HepG2 (cell line): ENCODE results near the gene PDE9A. TPM values are rescaled to one million over a fixed set of nuclear protein-coding genes. Genes with fewer than 3 reads are reported as not detected.

Source experiments
- CBX2 ChIP-seq, 2 experiments: fragments of 200-600 bp in 1 of 2; sonication (generic); formaldehyde crosslinking in 1 of 2; IDR thresholded peaks; 2 replicates each; pipeline versions ENCODE4 v1.7.0 to v1.8.1; 2018 to 2022; ENCODE audit warnings: low read depth in 2 of 2, low read length in 1 of 2, mild to moderate bottlenecking in 1 of 2, missing genetic modification reagents in 1 of 2
- FOSL2 ChIP-seq: sonication (generic); formaldehyde crosslinking; IDR thresholded peaks from 2 replicates; pipeline ENCODE4 v1.4.0; 2020; ENCODE audit warnings: missing genetic modification reagents
- FOXP1 ChIP-seq, 2 experiments: fragments of 450-650 bp in 1 of 2; IDR thresholded peaks; 2 replicates each; pipeline ENCODE4 v1.6.1; 2017 to 2018; ENCODE audit warnings: antibody characterized with exemption in 1 of 2
- HCFC1 ChIP-seq: fragments of 150-350 bp; IDR thresholded peaks from 2 replicates; pipeline ENCODE4 v1.6.1; 2014; ENCODE audit warnings: low read depth, low read length
- NAIF1 ChIP-seq: sonication (generic); formaldehyde crosslinking; IDR thresholded peaks from 2 replicates; pipeline ENCODE4 v1.5.0; 2020; ENCODE audit warnings: mild to moderate bottlenecking, missing genetic modification reagents, borderline replicate concordance
- NBN ChIP-seq: fragments of 450-650 bp; conservative IDR thresholded peaks from 2 replicates; pipeline ENCODE4 v1.6.1; 2017
- NRL ChIP-seq: sonication (generic); formaldehyde crosslinking; IDR thresholded peaks from 2 replicates; pipeline ENCODE4 v1.5.0; 2020; ENCODE audit warnings: missing genetic modification reagents, mild to moderate bottlenecking, moderate library complexity, borderline replicate concordance
- TAF15 ChIP-seq: fragments of 200-400 bp; formaldehyde crosslinking; IDR thresholded peaks from one replicate; pipeline ENCODE4 v1.6.1; 2018; ENCODE audit warnings: mild to moderate bottlenecking, low read depth, low read length; ENCODE audit not compliant: poor library complexity, severe bottlenecking
- ZBTB20 ChIP-seq: sonication (generic); formaldehyde crosslinking; IDR thresholded peaks from 2 replicates; pipeline ENCODE4 v1.8.1; 2023; ENCODE audit warnings: missing genetic modification reagents, low read depth, mild to moderate bottlenecking, borderline replicate concordance
- ZNF20 ChIP-seq: sonication (generic); formaldehyde crosslinking; IDR thresholded peaks from 2 replicates; pipeline ENCODE4 v1.4.0; 2020; ENCODE audit warnings: mild to moderate bottlenecking, moderate library complexity, missing genetic modification reagents
- ZNF558 ChIP-seq: sonication (generic); formaldehyde crosslinking; IDR thresholded peaks from 2 replicates; pipeline ENCODE4 v1.9.0; 2022; ENCODE audit warnings: mild to moderate bottlenecking, missing genetic modification reagents, borderline replicate concordance
- polyA plus RNA-seq, 8 experiments: library from polyadenylated mRNA; depleted of rRNA in 3 of 8; stranded (reverse) in 7 of 8; unstranded in 1 of 8; fragments of >200 nt; fragmentation: Illumina TruSeq in 4 of 8; extraction: Trizol in 4 of 8; gene quantifications; 2 replicates each; pipeline versions ENCODE4 v1.2.1 to v1.2.3, GENCODE V29; 2011 to 2016; ENCODE audit warnings: low read depth in 4 of 8, missing spikeins in 1 of 8, mixed read lengths in 1 of 8; ENCODE audit not compliant: insufficient read depth in 1 of 8
- total RNA-seq, 5 experiments: library from RNA; depleted of rRNA; stranded (reverse); fragments of >200 nt; fragmentation: Illumina TruSeq; extraction: Trizol; gene quantifications; 2 replicates each; pipeline ENCODE4 v1.2.3, GENCODE V29; 2016; ENCODE audit warnings: low read depth in 1 of 5
- TF ChIP-seq, protein P1 (sequence below): sonication (generic); formaldehyde crosslinking; IDR thresholded peaks from 2 replicates; pipeline ENCODE4 v1.4.0; 2020; ENCODE audit warnings: missing genetic modification reagents
- TF ChIP-seq, protein P2 (sequence below): sonication (generic); formaldehyde crosslinking; IDR thresholded peaks from 2 replicates; pipeline ENCODE4 v1.4.0; 2020; ENCODE audit warnings: missing genetic modification reagents, mild to moderate bottlenecking, borderline replicate concordance
- TF ChIP-seq, protein P3 (sequence below): sonication (generic); formaldehyde crosslinking; conservative IDR thresholded peaks from 2 replicates; pipeline ENCODE4 v1.4.0; 2020; ENCODE audit warnings: missing genetic modification reagents

PDE9A gene
- total and polyA plus RNA-seq, 2 of the 13 experiments (the other 11 are each of a cell fraction or from before 2014, with no cell fraction given) = 4.6 to 19.7 TPM

DNA sequence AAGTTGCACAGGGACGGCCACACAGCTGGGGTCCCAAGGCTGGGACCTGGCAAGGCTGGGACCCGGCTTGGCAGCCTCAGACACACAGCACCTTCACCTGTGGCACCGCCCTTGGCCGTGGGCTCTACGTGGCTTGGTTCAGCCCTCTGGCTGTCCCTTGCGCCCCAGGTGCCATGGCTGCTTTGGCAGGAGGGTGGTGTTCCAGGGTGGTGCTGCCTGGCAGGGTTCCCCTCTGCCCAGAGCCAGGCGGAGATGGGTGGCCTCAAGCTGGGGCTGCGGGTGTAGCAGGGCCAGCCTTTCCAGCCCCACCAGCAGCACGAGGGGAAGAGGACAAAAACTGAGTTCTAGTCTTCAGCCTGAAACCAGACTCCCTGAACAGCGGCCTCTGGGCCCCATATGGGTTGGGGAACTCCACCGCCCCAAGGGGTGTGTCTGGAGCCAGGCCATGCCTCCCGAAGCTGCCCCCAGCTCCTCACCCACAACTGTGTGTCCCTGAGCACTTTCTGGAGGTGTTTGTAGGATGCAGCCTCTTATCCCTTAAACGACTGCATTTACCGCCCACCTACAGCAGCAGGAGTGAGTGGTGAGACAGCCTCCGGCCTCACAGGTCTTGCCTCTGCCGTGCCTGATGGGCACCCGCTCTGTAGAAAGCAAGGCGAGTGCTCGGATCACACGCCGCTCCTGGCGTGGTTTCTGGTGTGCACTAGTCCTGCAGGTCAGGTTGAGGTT lies 92.3 kb downstream of the PDE9A start (continued):
- TF ChIP-seq, protein P1, sequence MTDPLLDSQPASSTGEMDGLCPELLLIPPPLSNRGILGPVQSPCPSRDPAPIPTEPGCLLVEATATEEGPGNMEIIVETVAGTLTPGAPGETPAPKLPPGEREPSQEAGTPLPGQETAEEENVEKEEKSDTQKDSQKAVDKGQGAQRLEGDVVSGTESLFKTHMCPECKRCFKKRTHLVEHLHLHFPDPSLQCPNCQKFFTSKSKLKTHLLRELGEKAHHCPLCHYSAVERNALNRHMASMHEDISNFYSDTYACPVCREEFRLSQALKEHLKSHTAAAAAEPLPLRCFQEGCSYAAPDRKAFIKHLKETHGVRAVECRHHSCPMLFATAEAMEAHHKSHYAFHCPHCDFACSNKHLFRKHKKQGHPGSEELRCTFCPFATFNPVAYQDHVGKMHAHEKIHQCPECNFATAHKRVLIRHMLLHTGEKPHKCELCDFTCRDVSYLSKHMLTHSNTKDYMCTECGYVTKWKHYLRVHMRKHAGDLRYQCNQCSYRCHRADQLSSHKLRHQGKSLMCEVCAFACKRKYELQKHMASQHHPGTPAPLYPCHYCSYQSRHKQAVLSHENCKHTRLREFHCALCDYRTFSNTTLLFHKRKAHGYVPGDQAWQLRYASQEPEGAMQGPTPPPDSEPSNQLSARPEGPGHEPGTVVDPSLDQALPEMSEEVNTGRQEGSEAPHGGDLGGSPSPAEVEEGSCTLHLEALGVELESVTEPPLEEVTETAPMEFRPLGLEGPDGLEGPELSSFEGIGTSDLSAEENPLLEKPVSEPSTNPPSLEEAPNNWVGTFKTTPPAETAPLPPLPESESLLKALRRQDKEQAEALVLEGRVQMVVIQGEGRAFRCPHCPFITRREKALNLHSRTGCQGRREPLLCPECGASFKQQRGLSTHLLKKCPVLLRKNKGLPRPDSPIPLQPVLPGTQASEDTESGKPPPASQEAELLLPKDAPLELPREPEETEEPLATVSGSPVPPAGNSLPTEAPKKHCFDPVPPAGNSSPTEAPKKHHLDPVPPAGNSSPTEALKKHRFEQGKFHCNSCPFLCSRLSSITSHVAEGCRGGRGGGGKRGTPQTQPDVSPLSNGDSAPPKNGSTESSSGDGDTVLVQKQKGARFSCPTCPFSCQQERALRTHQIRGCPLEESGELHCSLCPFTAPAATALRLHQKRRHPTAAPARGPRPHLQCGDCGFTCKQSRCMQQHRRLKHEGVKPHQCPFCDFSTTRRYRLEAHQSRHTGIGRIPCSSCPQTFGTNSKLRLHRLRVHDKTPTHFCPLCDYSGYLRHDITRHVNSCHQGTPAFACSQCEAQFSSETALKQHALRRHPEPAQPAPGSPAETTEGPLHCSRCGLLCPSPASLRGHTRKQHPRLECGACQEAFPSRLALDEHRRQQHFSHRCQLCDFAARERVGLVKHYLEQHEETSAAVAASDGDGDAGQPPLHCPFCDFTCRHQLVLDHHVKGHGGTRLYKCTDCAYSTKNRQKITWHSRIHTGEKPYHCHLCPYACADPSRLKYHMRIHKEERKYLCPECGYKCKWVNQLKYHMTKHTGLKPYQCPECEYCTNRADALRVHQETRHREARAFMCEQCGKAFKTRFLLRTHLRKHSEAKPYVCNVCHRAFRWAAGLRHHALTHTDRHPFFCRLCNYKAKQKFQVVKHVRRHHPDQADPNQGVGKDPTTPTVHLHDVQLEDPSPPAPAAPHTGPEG (CRISPR knock-in tag) = no peak
- TF ChIP-seq NBN (no peak), NAIF1 (CRISPR knock-in tag) (no peak), ZNF20 (CRISPR knock-in tag) (no peak), HCFC1 (no peak), FOXP1 (IDR thresholded peaks at IDR 0.05) (no peak), FOXP1 (CRISPR knock-in tag; IDR thresholded peaks at IDR 0.05) (no peak), CBX2 (IDR thresholded peaks at IDR 0.05; ENCODE audit: low read depth, low read length) (no peak), CBX2 (CRISPR knock-in tag; IDR thresholded peaks at IDR 0.05; ENCODE audit: low read depth) (no peak), TAF15 (no peak), ZBTB20 (CRISPR knock-in tag) (no peak), ZNF558 (no peak), NRL (CRISPR knock-in tag) (no peak), FOSL2 (no peak)
- TF ChIP-seq, protein P2, sequence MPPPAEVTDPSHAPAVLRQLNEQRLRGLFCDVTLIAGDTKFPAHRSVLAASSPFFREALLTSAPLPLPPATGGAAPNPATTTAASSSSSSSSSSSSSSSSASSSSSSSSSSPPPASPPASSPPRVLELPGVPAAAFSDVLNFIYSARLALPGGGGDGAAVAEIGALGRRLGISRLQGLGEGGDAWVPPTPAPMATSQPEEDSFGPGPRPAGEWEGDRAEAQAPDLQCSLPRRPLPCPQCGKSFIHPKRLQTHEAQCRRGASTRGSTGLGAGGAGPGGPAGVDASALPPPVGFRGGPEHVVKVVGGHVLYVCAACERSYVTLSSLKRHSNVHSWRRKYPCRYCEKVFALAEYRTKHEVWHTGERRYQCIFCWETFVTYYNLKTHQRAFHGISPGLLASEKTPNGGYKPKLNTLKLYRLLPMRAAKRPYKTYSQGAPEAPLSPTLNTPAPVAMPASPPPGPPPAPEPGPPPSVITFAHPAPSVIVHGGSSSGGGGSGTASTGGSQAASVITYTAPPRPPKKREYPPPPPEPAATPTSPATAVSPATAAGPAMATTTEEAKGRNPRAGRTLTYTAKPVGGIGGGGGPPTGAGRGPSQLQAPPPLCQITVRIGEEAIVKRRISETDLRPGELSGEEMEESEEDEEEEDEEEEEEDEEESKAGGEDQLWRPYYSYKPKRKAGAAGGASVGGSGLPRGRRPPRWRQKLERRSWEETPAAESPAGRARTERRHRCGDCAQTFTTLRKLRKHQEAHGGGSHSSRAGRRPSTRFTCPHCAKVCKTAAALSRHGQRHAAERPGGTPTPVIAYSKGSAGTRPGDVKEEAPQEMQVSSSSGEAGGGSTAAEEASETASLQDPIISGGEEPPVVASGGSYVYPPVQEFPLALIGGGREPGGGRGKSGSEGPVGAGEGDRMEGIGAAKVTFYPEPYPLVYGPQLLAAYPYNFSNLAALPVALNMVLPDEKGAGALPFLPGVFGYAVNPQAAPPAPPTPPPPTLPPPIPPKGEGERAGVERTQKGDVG (CRISPR knock-in tag) = no peak
- TF ChIP-seq, protein P3, sequence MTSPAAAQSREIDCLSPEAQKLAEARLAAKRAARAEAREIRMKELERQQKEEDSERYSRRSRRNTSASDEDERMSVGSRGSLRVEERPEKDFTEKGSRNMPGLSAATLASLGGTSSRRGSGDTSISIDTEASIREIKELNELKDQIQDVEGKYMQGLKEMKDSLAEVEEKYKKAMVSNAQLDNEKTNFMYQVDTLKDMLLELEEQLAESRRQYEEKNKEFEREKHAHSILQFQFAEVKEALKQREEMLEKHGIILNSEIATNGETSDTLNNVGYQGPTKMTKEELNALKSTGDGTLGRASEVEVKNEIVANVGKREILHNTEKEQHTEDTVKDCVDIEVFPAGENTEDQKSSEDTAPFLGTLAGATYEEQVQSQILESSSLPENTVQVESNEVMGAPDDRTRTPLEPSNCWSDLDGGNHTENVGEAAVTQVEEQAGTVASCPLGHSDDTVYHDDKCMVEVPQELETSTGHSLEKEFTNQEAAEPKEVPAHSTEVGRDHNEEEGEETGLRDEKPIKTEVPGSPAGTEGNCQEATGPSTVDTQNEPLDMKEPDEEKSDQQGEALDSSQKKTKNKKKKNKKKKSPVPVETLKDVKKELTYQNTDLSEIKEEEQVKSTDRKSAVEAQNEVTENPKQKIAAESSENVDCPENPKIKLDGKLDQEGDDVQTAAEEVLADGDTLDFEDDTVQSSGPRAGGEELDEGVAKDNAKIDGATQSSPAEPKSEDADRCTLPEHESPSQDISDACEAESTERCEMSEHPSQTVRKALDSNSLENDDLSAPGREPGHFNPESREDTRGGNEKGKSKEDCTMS = no peak
